ENCODE measurements around the gene GRM1. TPM values are rescaled to one million over a fixed set of nuclear protein-coding genes. Genes with fewer than 3 reads are reported as not detected.

The GRM1 gene
- total RNA-seq, 1 donor from 2014 or later: 0.79 TPM

- Histone ChIP-seq H3K36me3 (no peaks in the 10 kb centered on the region), H4K20me1 (ENCODE audit: low read depth) (no peaks in the 10 kb centered on the region), H3K4me1 (no peaks in the 10 kb centered on the region), H3K27ac (no peak overlapping the region), H3K9me3 (ENCODE audit: low read depth) (no peaks in the 10 kb centered on the region), H2AFZ (replicated peaks) (no peak overlapping the region), H3K4me3 (no peak overlapping the region), H3K4me2 (no peak overlapping the region), H3F3A (ENCODE audit: low read depth) (no peaks in the 10 kb centered on the region), H3K79me2 (ENCODE audit: low read depth) (no peaks in the 10 kb centered on the region), H3K27me3 (no peaks in the 10 kb centered on the region), H3K9ac (no peak overlapping the region)
- Mint-ChIP-seq H3K27me3 (ENCODE audit: insufficient read depth, low read depth) (no peaks in the 10 kb centered on the region), H3K9me3 (no peaks in the 10 kb centered on the region), H3K36me3 (no peaks in the 10 kb centered on the region), H3K27ac (no peak overlapping the region), H3K4me3 (no peak overlapping the region), H3K4me1 (no peaks in the 10 kb centered on the region)
- no peak for DNase-seq (ENCODE audit: low spot score)
- TF ChIP-seq EZH2phosphoT487 (IDR thresholded peaks at IDR 0.05) (no peak), EZH2 (IDR thresholded peaks at IDR 0.05) (no peak), CTCF (IDR thresholded peaks at IDR 0.05) (no peak)
These were observed 66.6 kb downstream of the GRM1 start for GRCh38 chr6:146095481-146095880.

GRCh38 chr6:146097586-146097985 lies 68.7 kb downstream of the GRM1 start:
- DNase-seq (ENCODE audit: low spot score): no peak
- H3K4me3 Mint-ChIP-seq: no peak overlapping the region
- H3K27ac Mint-ChIP-seq: no peak overlapping the region
- no peaks in the 10 kb centered on the region for H3K9me3 Mint-ChIP-seq
- no peaks in the 10 kb centered on the region for H3K4me1 Mint-ChIP-seq
- Histone ChIP-seq H3K27ac (no peak overlapping the region), H3K27me3 (no peaks in the 10 kb centered on the region), H3K4me3 (no peak overlapping the region), H3K9ac (no peak overlapping the region), H3K79me2 (ENCODE audit: low read depth) (no peaks in the 10 kb centered on the region), H3K9me3 (ENCODE audit: low read depth) (no peaks in the 10 kb centered on the region), H2AFZ (replicated peaks) (no peak overlapping the region), H3K4me2 (no peak overlapping the region), H3F3A (ENCODE audit: low read depth) (no peaks in the 10 kb centered on the region), H4K20me1 (ENCODE audit: low read depth) (no peaks in the 10 kb centered on the region), H3K36me3 (no peaks in the 10 kb centered on the region), H3K4me1 (no peaks in the 10 kb centered on the region)
- H3K27me3 Mint-ChIP-seq (ENCODE audit: insufficient read depth, low read depth): no peaks in the 10 kb centered on the region
- no peak for TF ChIP-seq EZH2 (IDR thresholded peaks at IDR 0.05)
- no peak for TF ChIP-seq EZH2phosphoT487 (IDR thresholded peaks at IDR 0.05)
- TF ChIP-seq CTCF (IDR thresholded peaks at IDR 0.05): no peak
- H3K36me3 Mint-ChIP-seq: no peaks in the 10 kb centered on the region

- Mint-ChIP-seq H3K36me3 (no peaks in the 10 kb centered on the region), H3K4me3 (no peak overlapping the region), H3K27me3 (ENCODE audit: insufficient read depth, low read depth) (peaks cover 2% of the 10 kb centered on the region), H3K9me3 (peaks cover 6% of the 10 kb centered on the region), H3K4me1 (peaks cover 3% of the 10 kb centered on the region), H3K27ac (no peak overlapping the region)
- H3K27me3 ChIP-seq: no peaks in the 10 kb centered on the region
- H3K4me1 ChIP-seq: peaks cover 5% of the 10 kb centered on the region
- no peaks in the 10 kb centered on the region for H3K36me3 ChIP-seq
- H3K9me3 ChIP-seq (ENCODE audit: low read depth): no peaks in the 10 kb centered on the region
- H2AFZ ChIP-seq (replicated peaks): no peak overlapping the region
- H4K20me1 ChIP-seq (ENCODE audit: low read depth): no peaks in the 10 kb centered on the region
- no peak overlapping the region for H3K27ac ChIP-seq
- H3F3A ChIP-seq (ENCODE audit: low read depth): no peaks in the 10 kb centered on the region
- no peak overlapping the region for H3K9ac ChIP-seq
- no peak for TF ChIP-seq EZH2phosphoT487 (IDR thresholded peaks at IDR 0.05)
- no peak for TF ChIP-seq CTCF (IDR thresholded peaks at IDR 0.05)
- no peak for TF ChIP-seq EZH2 (IDR thresholded peaks at IDR 0.05)
- H3K4me3 ChIP-seq: no peak overlapping the region
- H3K79me2 ChIP-seq (ENCODE audit: low read depth): no peaks in the 10 kb centered on the region
- DNase-seq (ENCODE audit: low spot score): no peak
- no peak overlapping the region for H3K4me2 ChIP-seq
These were observed 71.9 kb downstream of the GRM1 start for GRCh38 chr6:146100776-146101175.

Measured in neural progenitor cell (in vitro differentiated cells).